H1 (cell line): ENCODE measurements around the gene PDE9A. TPM values are rescaled to one million over a fixed set of nuclear protein-coding genes. Genes with fewer than 3 reads are reported as not detected.

Experiments used
- CTCF ChIA-PET: fragments of 300-600 bp; sonication (Branson Sonifier 250); formaldehyde crosslinking; loops from one replicate; lab custom pipeline; 2021; ENCODE audit not compliant: partially characterized antibody; lab: Charles Lee
- POLR2A ChIA-PET: fragments of 300-600 bp; sonication (Branson Sonifier 250); formaldehyde crosslinking; loops from one replicate; lab custom pipeline; 2021; ENCODE audit warnings: inconsistent platforms; ENCODE audit not compliant: partially characterized antibody; lab: Charles Lee
- DNase-seq, 2 experiments: peaks; one replicate each; pipeline versions ENCODE4 v3.0.0 to v3.0.0-alpha.2; 2010 to 2022; ENCODE audit warnings: low spot score in 2 of 2, low read depth in 1 of 2, mixed read lengths in 1 of 2
- FAIRE-seq: peaks from 2 replicates; lab custom pipeline; 2011; peaks lifted over from hg19 to GRCh38; lab: Jason Lieb, UNC
- H2AFZ ChIP-seq: 2 replicates; pipeline ENCODE4 v1.8.1; 2012; ENCODE audit warnings: low read length, inconsistent platforms
- H2AK5ac ChIP-seq: 2 replicates; pipeline ENCODE4 v1.6.1; 2013; ENCODE audit warnings: low read depth, low read length
- H2BK120ac ChIP-seq: replicated peaks from 2 replicates; pipeline ENCODE3; 2013; ENCODE audit warnings: low read depth, low read length, inconsistent platforms
- H2BK12ac ChIP-seq: 2 replicates; pipeline ENCODE4 v1.6.1; 2013; ENCODE audit warnings: low read depth, low read length
- H2BK15ac ChIP-seq: 2 replicates; pipeline ENCODE4 v1.6.1; 2013; ENCODE audit warnings: low read length
- H2BK20ac ChIP-seq: 2 replicates; pipeline ENCODE4 v1.6.1; 2013; ENCODE audit warnings: low read length
- H2BK5ac ChIP-seq: 2 replicates; pipeline ENCODE4 v1.6.1; 2013; ENCODE audit warnings: low read depth, low read length
- H3K14ac ChIP-seq: 2 replicates; pipeline ENCODE4 v1.6.1; 2013; ENCODE audit warnings: inconsistent platforms; ENCODE audit not compliant: insufficient read length
- H3K18ac ChIP-seq: 2 replicates; pipeline ENCODE4 v1.6.1; 2013; ENCODE audit warnings: low read length; ENCODE audit errors: extremely low read depth
- H3K23ac ChIP-seq: 2 replicates; pipeline ENCODE4 v1.6.1; 2013; ENCODE audit warnings: inconsistent platforms; ENCODE audit not compliant: insufficient read length
- H3K23me2 ChIP-seq: 2 replicates; pipeline ENCODE4 v1.6.1; 2013; ENCODE audit warnings: low read depth, low read length
- H3K27ac ChIP-seq: 2 replicates; pipeline ENCODE4 v1.6.1; 2011; ENCODE audit warnings: low read depth, low read length, inconsistent platforms
- H3K27me3 ChIP-seq, 4 experiments: replicated peaks in 1 of 4; 1 replicate in 1 of 4; 2 replicates in 3 of 4; pipeline versions ENCODE4 v1.6.1 to v1.8.1; 2011 to 2013; ENCODE audit warnings: low read length in 3 of 4, mild to moderate bottlenecking in 3 of 4, inconsistent platforms in 2 of 4, mixed read lengths in 2 of 4, moderate library complexity in 1 of 4; ENCODE audit not compliant: control insufficient read depth in 3 of 4, insufficient read depth in 3 of 4; ENCODE audit errors: extremely low read depth in 1 of 4
- H3K36me3 ChIP-seq, 4 experiments: 2 replicates each; pipeline versions ENCODE4 v1.6.1 to v1.8.1; 2011 to 2013; ENCODE audit warnings: mild to moderate bottlenecking in 4 of 4, low read length in 3 of 4, moderate library complexity in 2 of 4, control low read depth in 1 of 4, inconsistent platforms in 1 of 4; ENCODE audit not compliant: insufficient read depth in 4 of 4, control insufficient read depth in 2 of 4
- H3K4ac ChIP-seq: replicated peaks from 2 replicates; pipeline ENCODE3; 2013; ENCODE audit warnings: low read length, low read depth, mixed read lengths, inconsistent platforms; ENCODE audit not compliant: insufficient read length
- H3K4me1 ChIP-seq, 4 experiments: replicated peaks in 1 of 4; 1 replicate in 1 of 4; 2 replicates in 3 of 4; pipeline versions ENCODE4 v1.6.1 to v1.8.1; 2011 to 2013; ENCODE audit warnings: low read length in 3 of 4, inconsistent platforms in 2 of 4, mixed read lengths in 1 of 4; ENCODE audit not compliant: insufficient read depth in 4 of 4, control insufficient read depth in 3 of 4
- H3K4me2 ChIP-seq, 2 experiments: 2 replicates each; pipeline versions ENCODE4 v1.6.1 to v1.8.1; 2011 to 2013; ENCODE audit warnings: low read depth in 2 of 2, low read length in 2 of 2, control low read depth in 1 of 2, inconsistent platforms in 1 of 2, mild to moderate bottlenecking in 1 of 2; ENCODE audit not compliant: insufficient read depth in 1 of 2
- H3K4me3 ChIP-seq, 4 experiments: fragments of 200-600, 300-600 bp in 1 of 4; sonication (generic), shearing (Covaris generic), sonication (Bioruptor Twin) in 1 of 4; 2 replicates each; pipeline versions ENCODE4 v1.5.1 to v1.8.1; 2011 to 2016; ENCODE audit warnings: low read length in 4 of 4, low read depth in 3 of 4, control low read depth in 2 of 4, inconsistent platforms in 2 of 4, mild to moderate bottlenecking in 2 of 4, mixed read lengths in 1 of 4, moderate library complexity in 1 of 4; ENCODE audit not compliant: insufficient read depth in 2 of 4; ENCODE audit errors: extremely low read depth in 1 of 4
- H3K56ac ChIP-seq: replicated peaks from 2 replicates; pipeline ENCODE3; 2013; ENCODE audit warnings: low read depth, mild to moderate bottlenecking, mixed read lengths, low read length, inconsistent platforms; ENCODE audit not compliant: insufficient read length
- H3K79me1 ChIP-seq: 2 replicates; pipeline ENCODE4 v1.6.1; 2013; ENCODE audit warnings: low read depth, low read length, control low read depth
- H3K79me2 ChIP-seq, 2 experiments: 2 replicates each; pipeline versions ENCODE4 v1.6.1 to v1.8.1; 2012 to 2013; ENCODE audit warnings: low read length in 2 of 2, mild to moderate bottlenecking in 2 of 2, inconsistent platforms in 1 of 2; ENCODE audit not compliant: insufficient read depth in 2 of 2, control insufficient read depth in 1 of 2
- H3K9ac ChIP-seq, 4 experiments: replicated peaks in 1 of 4; 1 replicate in 1 of 4; 2 replicates in 3 of 4; pipeline versions ENCODE4 v1.6.1 to v1.8.1; 2011 to 2013; ENCODE audit warnings: low read depth in 3 of 4, low read length in 3 of 4, control low read depth in 2 of 4, mild to moderate bottlenecking in 2 of 4, moderate library complexity in 2 of 4, inconsistent platforms in 1 of 4; ENCODE audit errors: extremely low read depth in 1 of 4
- H3K9me3 ChIP-seq, 2 experiments: 2 replicates each; pipeline versions ENCODE4 v1.6.1 to v1.8.1; 2012 to 2013; ENCODE audit warnings: mild to moderate bottlenecking in 2 of 2, moderate library complexity in 2 of 2, control low read depth in 1 of 2, inconsistent platforms in 1 of 2, low read depth in 1 of 2, low read length in 1 of 2, mixed read lengths in 1 of 2; ENCODE audit not compliant: insufficient read depth in 2 of 2
- H4K20me1 ChIP-seq, 2 experiments: replicated peaks in 1 of 2; 2 replicates each; pipeline versions ENCODE3 to v1.8.1; 2011 to 2013; ENCODE audit warnings: inconsistent platforms in 2 of 2, low read length in 2 of 2, mild to moderate bottlenecking in 1 of 2; ENCODE audit not compliant: insufficient read depth in 2 of 2, control insufficient read depth in 1 of 2
- H4K5ac ChIP-seq: 2 replicates; pipeline ENCODE4 v1.6.1; 2013; ENCODE audit warnings: low read length, low read depth, mixed read lengths, inconsistent platforms; ENCODE audit not compliant: insufficient read length
- H4K8ac ChIP-seq: 2 replicates; pipeline ENCODE4 v1.8.0; 2013; ENCODE audit warnings: mild to moderate bottlenecking, moderate library complexity, low read length, inconsistent platforms; ENCODE audit not compliant: insufficient read depth; ENCODE audit errors: extremely low read depth
- H4K91ac ChIP-seq: replicated peaks from 2 replicates; pipeline ENCODE3; 2013; ENCODE audit warnings: low read length, mixed read lengths, inconsistent platforms; ENCODE audit not compliant: insufficient read length
- ASH2L ChIP-seq: fragments of 200-600, 300-600 bp; sonication (generic); IDR thresholded peaks from one replicate; pipeline ENCODE4 v1.7.1; 2017; ENCODE audit warnings: low read length
- SIX5 ChIP-seq: IDR thresholded peaks from 2 replicates; pipeline ENCODE4 v1.6.1; 2011; ENCODE audit warnings: mild to moderate bottlenecking, low read depth, low read length
- TEAD4 ChIP-seq: IDR thresholded peaks from 2 replicates; pipeline ENCODE4 v1.6.1; 2012; ENCODE audit warnings: low read depth, low read length, inconsistent platforms, mixed read lengths
- WGBS, 2 experiments: shearing (Covaris generic) in 1 of 2; methylation state at CpG; one replicate each; pipeline versions ENCODE4 v1.1.6 to v1.1.7; 2013 to 2015; ENCODE audit warnings: low lambda C conversion rate in 2 of 2, mixed read lengths in 2 of 2, inconsistent platforms in 1 of 2, low coverage in 1 of 2, missing lambda C conversion rate in 1 of 2; ENCODE audit not compliant: insufficient replicate concordance in 2 of 2, insufficient coverage in 1 of 2, insufficient read length in 1 of 2; ENCODE audit errors: extremely low coverage in 1 of 2, missing lambda C conversion rate in 1 of 2; 5-methylcytosine and 5-hydroxymethylcytosine counted together
- polyA plus RNA-seq, 7 experiments: library from polyadenylated mRNA; depleted of rRNA in 3 of 7; stranded (reverse) in 5 of 7; unstranded in 2 of 7; fragments of >200 nt in 5 of 7; fragments of 200-250 nt in 2 of 7; gene quantifications; 1 replicate in 5 of 7; 2 replicates in 1 of 7; 4 replicates in 1 of 7; pipeline versions ENCODE4 v1.2.1 to v1.2.3, GENCODE V29; 2011 to 2013; ENCODE audit warnings: missing spikeins in 2 of 7, mixed read lengths in 2 of 7
- total RNA-seq: library from RNA; stranded (reverse); fragmentation: NEBNext Ultra II Directional; extraction: Animal tissue kit (Norgen Biotek cat#: 25700); gene quantifications from 2 replicates; pipeline ENCODE4 v1.2.1, GENCODE V29; 2021
- TF ChIP-seq, protein P1 (sequence below), 3 experiments: IDR thresholded peaks; 1 replicate in 2 of 3; 2 replicates in 1 of 3; pipeline versions ENCODE4 v1.5.1 to v1.6.1; 2011; ENCODE audit warnings: low read length in 3 of 3, mild to moderate bottlenecking in 3 of 3, inconsistent platforms in 2 of 3, low read depth in 1 of 3, moderate library complexity in 1 of 3; ENCODE audit not compliant: insufficient read depth in 1 of 3; ENCODE audit errors: control extremely low read depth in 1 of 3

The PDE9A gene
- total and polyA plus RNA-seq, 2 of the 8 experiments (the other 6 are each of a cell fraction or from before 2014, with no cell fraction given): 39.2 to 45.9 TPM

DNA sequence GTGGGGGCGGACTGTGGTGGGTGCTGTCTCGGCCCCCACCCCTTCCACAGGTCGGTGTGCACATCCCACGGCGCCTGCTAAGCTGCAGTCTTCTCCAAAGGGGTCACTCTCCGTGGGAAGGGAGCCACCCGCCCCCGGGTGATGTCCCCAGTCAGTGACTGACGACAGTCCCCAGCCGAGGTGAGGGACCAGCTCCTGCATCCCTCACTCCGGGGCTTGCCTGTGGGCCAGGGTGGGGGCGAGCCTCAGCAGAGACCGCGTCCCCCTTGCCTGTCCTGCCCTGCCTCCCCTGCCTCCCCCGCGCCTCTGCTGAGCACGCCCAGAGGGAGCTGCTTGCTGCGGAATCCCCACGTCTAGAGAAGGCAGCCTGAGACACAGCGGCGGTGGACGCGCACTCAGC is 35.9 kb upstream of the PDE9A start:
- CTCF ChIA-PET: interaction anchor here (1.0 to 1.9 kb wide), 10 partner anchors 10 to 60 kb away, joined by 3 to 8 read pairs (median 4); no protein-coding TSS in a partner anchor
- Histone ChIP-seq H3K18ac (no peak overlapping the region), H3K4me2 (no peak overlapping the region), H3K36me3 (no peaks in the 10 kb centered on the region; a peak in 1 of 8 replicates), H3K14ac (no peak overlapping the region), H2BK12ac (no peak overlapping the region), H3K4me1 (peaks cover 0 to 8% (median 3%) of the 10 kb centered on the region in 4 experiments; a peak in 4 of 7 replicates), H4K91ac (no peak overlapping the region), H4K5ac (no peak overlapping the region), H4K8ac (no peak overlapping the region), H2AFZ (no peak overlapping the region), H3K27ac (no peak overlapping the region), H3K23ac (no peak overlapping the region), H3K4ac (no peak overlapping the region), H2BK20ac (no peak overlapping the region), H3K56ac (no peak overlapping the region), H2BK120ac (no peak overlapping the region), H3K79me2 (no peaks in the 10 kb centered on the region), H4K20me1 (peaks cover 0 to 7% of the 10 kb centered on the region in 2 experiments), H2BK15ac (no peak overlapping the region), H3K79me1 (no peaks in the 10 kb centered on the region), H3K9ac (no peak overlapping the region), H2AK5ac (no peak overlapping the region), H3K27me3 (peaks cover 0 to 2% (median 0%) of the 10 kb centered on the region in 4 experiments; a peak in 3 of 7 replicates), H3K4me3 (no peak overlapping the region), H3K9me3 (no peaks in the 10 kb centered on the region), H3K23me2 (peaks cover 11% of the 10 kb centered on the region; the same call in 1 of the 2 replicates), H2BK5ac (no peak overlapping the region)
- no peak for DNase-seq
- POLR2A ChIA-PET: interaction anchor here (0.5 to 1.8 kb wide), 2 partner anchors 36 to 238 kb away, joined by 3 to 6 read pairs; partner anchors contain the start of gene PDE9A
- TF ChIP-seq, protein P1, sequence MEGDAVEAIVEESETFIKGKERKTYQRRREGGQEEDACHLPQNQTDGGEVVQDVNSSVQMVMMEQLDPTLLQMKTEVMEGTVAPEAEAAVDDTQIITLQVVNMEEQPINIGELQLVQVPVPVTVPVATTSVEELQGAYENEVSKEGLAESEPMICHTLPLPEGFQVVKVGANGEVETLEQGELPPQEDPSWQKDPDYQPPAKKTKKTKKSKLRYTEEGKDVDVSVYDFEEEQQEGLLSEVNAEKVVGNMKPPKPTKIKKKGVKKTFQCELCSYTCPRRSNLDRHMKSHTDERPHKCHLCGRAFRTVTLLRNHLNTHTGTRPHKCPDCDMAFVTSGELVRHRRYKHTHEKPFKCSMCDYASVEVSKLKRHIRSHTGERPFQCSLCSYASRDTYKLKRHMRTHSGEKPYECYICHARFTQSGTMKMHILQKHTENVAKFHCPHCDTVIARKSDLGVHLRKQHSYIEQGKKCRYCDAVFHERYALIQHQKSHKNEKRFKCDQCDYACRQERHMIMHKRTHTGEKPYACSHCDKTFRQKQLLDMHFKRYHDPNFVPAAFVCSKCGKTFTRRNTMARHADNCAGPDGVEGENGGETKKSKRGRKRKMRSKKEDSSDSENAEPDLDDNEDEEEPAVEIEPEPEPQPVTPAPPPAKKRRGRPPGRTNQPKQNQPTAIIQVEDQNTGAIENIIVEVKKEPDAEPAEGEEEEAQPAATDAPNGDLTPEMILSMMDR (IDR thresholded peaks at IDR 0.05; ENCODE audit: control extremely low read depth in 1 of 3, insufficient read depth in 1 of 3, low read depth in 1 of 3, low read length in 3 of 3): no peak
- no peak for TF ChIP-seq SIX5
- TF ChIP-seq ASH2L: no peak
- no peak for TF ChIP-seq TEAD4
- FAIRE-seq: no peak
- 94% methylated on average over 23 of the region's 23 CpGs; no CpG with 5 or more reads in 1 of the 2 experiments for WGBS, 2 experiments
